A549 (cell line): ENCODE results near the gene RABGAP1.

ENCODE experiments used
- BHLHE40 ChIP-seq: IDR thresholded peaks from 2 replicates; pipeline ENCODE4 v1.6.1; 2012; ENCODE audit warnings: low read depth, low read length, inconsistent platforms
- CEBPB ChIP-seq, 2 experiments: fragments of >200 bp in 1 of 2; sonication (Bioruptor Twin) in 1 of 2; formaldehyde crosslinking in 1 of 2; IDR thresholded peaks; 2 replicates each; pipeline ENCODE4 v1.6.1; 2012 to 2016
- CTCF ChIP-seq: fragments of >200 bp; sonication (Bioruptor Twin); formaldehyde crosslinking; IDR thresholded peaks from 3 replicates; pipeline ENCODE4 v1.5.1; 2016
- EP300 ChIP-seq, 2 experiments: fragments of >200 bp; sonication (Bioruptor Twin); formaldehyde crosslinking; IDR thresholded peaks; 2 replicates in 1 of 2; 3 replicates in 1 of 2; pipeline ENCODE4 v1.6.1; 2016 to 2017
- JUNB ChIP-seq: fragments of >200 bp; sonication (Bioruptor Twin); formaldehyde crosslinking; IDR thresholded peaks from 2 replicates; pipeline ENCODE4 v1.6.1; 2016
- MAX ChIP-seq: IDR thresholded peaks from 2 replicates; pipeline ENCODE4 v1.6.1; 2012
- PHF8 ChIP-seq: fragments of 200-600 bp; sonication (generic); IDR thresholded peaks from 2 replicates; pipeline ENCODE4 v1.6.1; 2016; ENCODE audit warnings: low read depth, mild to moderate bottlenecking, antibody characterized with exemption, moderate library complexity, borderline replicate concordance
- POLR2A ChIP-seq: IDR thresholded peaks from 2 replicates; pipeline ENCODE4 v1.6.1; 2012; ENCODE audit warnings: mild to moderate bottlenecking, low read length
- SREBF2 ChIP-seq: fragments of 450-650 bp; IDR thresholded peaks from 2 replicates; pipeline ENCODE4 v1.6.1; 2014; ENCODE audit warnings: mild to moderate bottlenecking, moderate library complexity

GRCh38 chr9:123033864-123034601 is 93.2 kb downstream of the RABGAP1 start:
- no peak for TF ChIP-seq SREBF2
- no peak for TF ChIP-seq CTCF
- no peak for TF ChIP-seq POLR2A
- TF ChIP-seq MAX, result no peak
- no peak for TF ChIP-seq PHF8
- TF ChIP-seq JUNB, result no peak
- TF ChIP-seq CEBPB (IDR thresholded peaks at IDR 0.05), result no peak
- TF ChIP-seq BHLHE40, result no peak
- TF ChIP-seq EP300 (IDR thresholded peaks at IDR 0.05), result no peak
